ENCODE data around the gene AIFM3. TPM values are rescaled to one million over a fixed set of nuclear protein-coding genes. Genes with fewer than 3 reads are reported as not detected.
"Not testable (repeated sequence)": the region's sequence is repeated elsewhere in the genome, so short reads cannot be mapped to it uniquely, and the experiment has no call there.

The AIFM3 gene
- polyA plus RNA-seq, 1 experiment = 0.28 TPM

DNA sequence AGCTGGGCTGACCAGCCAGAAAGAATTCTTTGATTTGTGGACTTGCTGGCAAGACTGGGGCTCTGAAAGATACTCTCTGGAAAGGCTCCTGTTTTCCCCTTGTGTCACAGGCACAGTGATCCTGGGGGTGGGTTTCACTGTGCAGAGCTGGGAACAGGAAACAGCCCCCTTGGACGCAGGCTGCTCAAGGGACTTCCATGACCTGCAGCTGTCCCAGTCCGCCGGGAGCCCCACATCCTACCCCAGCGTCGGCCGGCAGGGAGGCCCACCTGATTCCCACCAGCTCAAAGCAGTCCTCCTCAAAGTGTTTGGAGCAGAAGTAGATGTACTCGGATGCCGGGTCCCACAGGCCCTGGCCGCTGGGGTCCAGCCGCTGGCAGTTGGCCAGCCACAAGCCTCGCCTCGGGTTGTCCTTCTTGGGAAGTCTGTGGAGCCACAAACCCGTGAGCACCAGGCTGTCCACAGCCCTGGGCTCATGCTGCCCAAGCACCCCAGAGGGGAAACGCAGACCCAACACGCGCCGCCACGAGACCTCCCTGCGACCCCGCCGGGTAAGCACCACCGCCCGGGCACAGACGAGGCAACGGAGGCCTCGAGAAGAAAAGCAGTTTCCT, 34.0 kb downstream of the AIFM3 start:
- Histone ChIP-seq H3K36me3 (ENCODE audit: control insufficient read depth, insufficient read depth, low read length) (peaks cover 20% of the 10 kb centered on the region), H3K4me3 (ENCODE audit: low read depth, low read length) (peak overlapping the region; percentile 71), H3K27me3 (ENCODE audit: control insufficient read depth, insufficient read depth, low read length) (no peaks in the 10 kb centered on the region)
- POLR2A ChIA-PET = no interaction called here
- no peak for DNase-seq (ENCODE audit: low read depth)
- CTCF ChIA-PET = interaction anchor here (0.7 to 1.5 kb wide), 4 partner anchors 11 to 115 kb away, joined by 3 to 5 read pairs (median 4); partner anchors contain the start of genes LZTR1 and P2RX6
- TF ChIP-seq CTCF (IDR thresholded peaks at IDR 0.05; ENCODE audit: insufficient read depth, low read depth, low read length) = no peak

DNA sequence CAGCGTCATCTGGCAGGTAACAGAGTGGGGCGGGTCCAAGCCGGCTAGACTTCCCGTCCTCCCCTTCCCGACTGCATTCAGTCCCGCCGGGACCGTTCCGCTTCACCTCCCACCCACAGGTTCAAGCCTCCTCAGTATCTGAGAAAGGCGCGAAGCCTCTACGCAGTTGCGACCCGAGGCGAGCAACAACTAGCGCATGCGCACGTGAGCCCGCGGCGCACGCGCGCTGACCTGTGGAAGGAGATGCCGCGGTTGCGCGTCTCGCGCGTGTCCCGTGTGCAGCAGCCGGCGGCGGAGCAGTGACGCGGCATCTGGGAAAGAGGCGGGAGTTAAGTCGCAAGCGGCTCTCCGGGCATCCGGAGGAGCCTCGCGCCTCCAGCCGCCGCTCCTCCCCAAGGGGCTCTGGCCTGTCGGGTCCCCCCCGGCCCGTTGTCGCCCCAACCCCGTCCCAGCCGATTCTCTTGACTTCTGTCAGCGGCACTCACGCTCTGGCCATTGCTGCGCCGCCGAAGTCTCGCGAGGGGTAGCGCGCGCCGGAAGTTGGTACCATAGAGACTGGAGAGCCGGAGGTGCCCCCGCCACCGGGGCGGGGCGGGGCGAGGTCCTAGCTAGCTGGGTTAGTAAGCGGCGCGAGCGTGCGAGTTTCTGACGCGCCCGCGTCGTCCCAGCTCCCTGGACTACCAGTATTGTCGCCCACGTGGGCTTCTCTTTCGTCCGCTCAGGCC, 34.7 kb downstream of the AIFM3 start, which contains the start of gene THAP7:
TSS of gene THAP7 (minus strand) at position 518 of the 725 bp plus-strand sequence. CDS start at position 311, 207 bp downstream.
- ChIA-PET POLR2A (interaction anchor here (0.7 kb wide), 1 partner anchor 28 kb away, joined by 3 read pairs; no protein-coding TSS in a partner anchor), CTCF (interaction anchor here (0.7 to 2.3 kb wide), 10 partner anchors 12 to 116 kb away, joined by 3 to 10 read pairs (median 4); partner anchors contain the start of genes LZTR1 and P2RX6)
- TF ChIP-seq CTCF (IDR thresholded peaks at IDR 0.05; ENCODE audit: insufficient read depth, low read depth, low read length) = no peak
- H3K4me3 ChIP-seq (ENCODE audit: low read depth, low read length) = peak within 1 kb of the TSS; percentile 71
- H3K27me3 ChIP-seq (ENCODE audit: control insufficient read depth, insufficient read depth, low read length) = no peaks in the 10 kb centered on the region
- H3K36me3 ChIP-seq (ENCODE audit: control insufficient read depth, insufficient read depth, low read length) = peaks cover 17% of the 10 kb centered on the region
- DNase-seq (ENCODE audit: low read depth) = peak; percentile 59

- H3K27me3 ChIP-seq (ENCODE audit: control insufficient read depth, insufficient read depth, low read length) = no peaks in the 10 kb centered on the region
- CTCF ChIA-PET = interaction anchor here (0.9 to 2.3 kb wide), 2 partner anchors 16 to 99 kb away, joined by 4 to 10 read pairs; no protein-coding TSS in a partner anchor
- TF ChIP-seq CTCF (IDR thresholded peaks at IDR 0.05; ENCODE audit: insufficient read depth, low read depth, low read length) = no peak
- peaks cover 12% of the 10 kb centered on the region for H3K36me3 ChIP-seq (ENCODE audit: control insufficient read depth, insufficient read depth, low read length)
- POLR2A ChIA-PET = no interaction called here
- DNase-seq (ENCODE audit: low read depth) = no peak
- no peak overlapping the region for H3K4me3 ChIP-seq (ENCODE audit: low read depth, low read length)
Observed at GRCh38 chr22:21003782-21004181, 36.7 kb downstream of the AIFM3 start.

- DNase-seq (ENCODE audit: low read depth); H3K27me3 ChIP-seq (ENCODE audit: control insufficient read depth, insufficient read depth, low read length); POLR2A ChIA-PET; H3K4me3 ChIP-seq (ENCODE audit: low read depth, low read length); H3K36me3 ChIP-seq (ENCODE audit: control insufficient read depth, insufficient read depth, low read length): not testable (repeated sequence)
- CTCF ChIA-PET = interaction anchor here (1.3 kb wide), 1 partner anchor 15 kb away, joined by 3 read pairs; no protein-coding TSS in a partner anchor
Observed at GRCh38 chr22:21009208-21009607, 42.2 kb downstream of the AIFM3 start.

DNA sequence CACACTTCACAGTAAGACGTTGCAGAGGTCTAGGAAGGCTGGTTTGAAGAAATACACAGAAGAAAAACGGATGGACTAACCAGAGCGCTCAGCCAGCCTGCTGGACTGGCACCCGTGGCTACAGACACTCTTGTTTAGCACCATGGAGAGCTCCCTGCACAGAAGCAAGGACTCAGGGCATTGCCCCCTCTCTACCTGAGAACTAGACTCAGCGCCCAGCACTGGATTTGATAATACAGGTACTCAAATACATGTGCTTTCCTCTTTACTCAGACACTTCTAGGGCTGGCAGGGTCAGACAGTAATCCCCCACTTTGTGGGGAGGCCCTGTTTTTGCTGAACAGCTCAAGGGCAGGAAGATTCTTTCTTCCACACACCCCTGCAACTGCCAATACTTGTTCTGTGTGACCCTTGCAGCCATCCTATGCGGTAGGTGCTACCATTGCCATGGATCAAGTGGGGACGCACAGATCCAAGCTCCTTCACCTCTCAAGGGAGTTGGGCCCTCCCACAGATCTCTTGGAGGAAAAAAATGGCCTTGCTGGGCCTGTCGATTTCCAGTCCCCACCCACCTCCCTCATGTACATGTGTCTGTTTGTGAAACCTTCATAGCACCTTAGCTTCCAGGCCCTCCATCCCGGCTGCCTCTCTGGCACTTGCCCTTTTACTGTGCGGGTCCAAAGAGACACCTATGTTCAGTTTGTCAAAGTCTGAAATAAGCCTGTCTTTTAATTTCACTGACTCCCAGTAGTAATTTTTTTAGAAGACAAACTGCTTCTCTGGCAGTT, 42.8 kb downstream of the AIFM3 start:
- POLR2A ChIA-PET = no interaction called here
- DNase-seq (ENCODE audit: low read depth) = no peak
- no peak overlapping the region for H3K4me3 ChIP-seq (ENCODE audit: low read depth, low read length)
- H3K27me3 ChIP-seq (ENCODE audit: control insufficient read depth, insufficient read depth, low read length) = no peaks in the 10 kb centered on the region
- CTCF ChIA-PET = interaction anchor here (1.0 to 1.3 kb wide), 2 partner anchors 14 to 125 kb away, joined by 3 read pairs; no protein-coding TSS in a partner anchor
- no peak for TF ChIP-seq CTCF (IDR thresholded peaks at IDR 0.05; ENCODE audit: insufficient read depth, low read depth, low read length)
- H3K36me3 ChIP-seq (ENCODE audit: control insufficient read depth, insufficient read depth, low read length) = 0 out of 2 replicates have a peak, but pooled peaks cover 2% of the 10 kb centered on the region
